GM12865 (cell line): ENCODE measurements around the gene CHRND.

Source experiments
- DNase-seq: peaks from one replicate; pipeline ENCODE4 v3.0.0; 2010; ENCODE audit warnings: low read depth
- H3K4me3 ChIP-seq: 2 replicates; pipeline ENCODE4 v1.5.1; 2011; ENCODE audit warnings: mild to moderate bottlenecking, low read depth, low read length, control low read depth
- TF ChIP-seq, protein P1 (sequence below): IDR thresholded peaks from 2 replicates; pipeline ENCODE4 v1.5.1; 2011; ENCODE audit warnings: low read length, control low read depth, low read depth, inconsistent platforms; ENCODE audit not compliant: insufficient read depth; ENCODE audit errors: missing control alignments

The CHRND gene

GRCh38 chr2:232518844-232519243, 7.1 kb upstream of the CHRND start:
- TF ChIP-seq, protein P1, sequence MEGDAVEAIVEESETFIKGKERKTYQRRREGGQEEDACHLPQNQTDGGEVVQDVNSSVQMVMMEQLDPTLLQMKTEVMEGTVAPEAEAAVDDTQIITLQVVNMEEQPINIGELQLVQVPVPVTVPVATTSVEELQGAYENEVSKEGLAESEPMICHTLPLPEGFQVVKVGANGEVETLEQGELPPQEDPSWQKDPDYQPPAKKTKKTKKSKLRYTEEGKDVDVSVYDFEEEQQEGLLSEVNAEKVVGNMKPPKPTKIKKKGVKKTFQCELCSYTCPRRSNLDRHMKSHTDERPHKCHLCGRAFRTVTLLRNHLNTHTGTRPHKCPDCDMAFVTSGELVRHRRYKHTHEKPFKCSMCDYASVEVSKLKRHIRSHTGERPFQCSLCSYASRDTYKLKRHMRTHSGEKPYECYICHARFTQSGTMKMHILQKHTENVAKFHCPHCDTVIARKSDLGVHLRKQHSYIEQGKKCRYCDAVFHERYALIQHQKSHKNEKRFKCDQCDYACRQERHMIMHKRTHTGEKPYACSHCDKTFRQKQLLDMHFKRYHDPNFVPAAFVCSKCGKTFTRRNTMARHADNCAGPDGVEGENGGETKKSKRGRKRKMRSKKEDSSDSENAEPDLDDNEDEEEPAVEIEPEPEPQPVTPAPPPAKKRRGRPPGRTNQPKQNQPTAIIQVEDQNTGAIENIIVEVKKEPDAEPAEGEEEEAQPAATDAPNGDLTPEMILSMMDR: no peak
- H3K4me3 ChIP-seq: no peak overlapping the region

DNA sequence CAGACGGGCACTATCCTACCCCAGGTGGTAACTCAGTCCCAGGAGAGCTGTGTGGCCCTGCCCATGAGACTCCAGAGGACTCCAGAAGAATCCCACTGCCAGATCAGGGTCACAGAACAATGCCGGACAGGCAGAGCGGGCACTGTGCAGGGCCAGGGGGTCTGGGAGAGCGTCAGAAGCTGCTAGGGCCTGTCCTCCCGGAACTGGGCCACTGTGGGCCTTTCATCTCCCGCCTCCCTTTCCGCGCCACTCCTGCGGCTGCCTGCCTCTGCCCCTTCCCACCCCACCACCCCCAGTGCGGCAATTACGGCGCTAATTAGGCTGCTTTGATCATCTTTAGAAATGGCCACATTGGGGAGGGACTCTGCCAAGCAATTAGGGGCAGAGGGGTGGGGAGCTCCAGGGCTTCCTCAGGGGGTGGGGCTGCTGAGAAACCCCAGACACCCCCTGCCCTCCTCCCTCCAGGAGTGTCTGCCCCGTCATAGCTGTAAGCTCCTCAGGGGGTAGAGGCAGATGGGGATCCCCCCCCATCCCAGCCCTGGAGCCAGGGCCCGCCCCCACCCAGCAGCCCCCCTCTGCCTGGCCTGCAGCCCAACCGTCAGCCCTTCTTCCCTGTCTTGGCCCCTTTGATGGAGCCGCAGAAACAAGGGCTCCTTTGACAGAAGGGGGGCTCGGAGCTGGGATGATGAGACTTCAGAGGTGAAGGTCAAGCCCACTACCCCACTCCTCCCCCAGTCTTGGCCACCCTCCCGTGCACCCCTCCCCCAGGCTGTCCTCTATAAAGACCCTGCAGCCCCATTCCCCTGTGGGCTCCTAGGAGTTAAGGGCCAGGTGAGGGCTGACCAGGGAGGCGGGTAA, 6.2 kb upstream of the CHRND start, which contains the start of gene PRSS56:
TSS of gene PRSS56 (plus strand) at position 808 of the 858 bp plus-strand sequence. CDS start 211 bp downstream, outside the sequence.
- H3K4me3 ChIP-seq: no peak within 1 kb of the TSS
- no peak for DNase-seq
- TF ChIP-seq, protein P1: no peak

More at GRCh38 chr2:232518844-232519243, 7.1 kb upstream of the CHRND start:
- no peak for DNase-seq

GRCh38 chr2:232520489-232520888, 5.5 kb upstream of the CHRND start:
- no peak overlapping the region for H3K4me3 ChIP-seq
- DNase-seq: no peak
- TF ChIP-seq, protein P1: no peak

- no peak for DNase-seq
- no peak overlapping the region for H3K4me3 ChIP-seq
- TF ChIP-seq, protein P1: no peak
Observed at GRCh38 chr2:232521098-232521497, 4.9 kb upstream of the CHRND start.

DNA sequence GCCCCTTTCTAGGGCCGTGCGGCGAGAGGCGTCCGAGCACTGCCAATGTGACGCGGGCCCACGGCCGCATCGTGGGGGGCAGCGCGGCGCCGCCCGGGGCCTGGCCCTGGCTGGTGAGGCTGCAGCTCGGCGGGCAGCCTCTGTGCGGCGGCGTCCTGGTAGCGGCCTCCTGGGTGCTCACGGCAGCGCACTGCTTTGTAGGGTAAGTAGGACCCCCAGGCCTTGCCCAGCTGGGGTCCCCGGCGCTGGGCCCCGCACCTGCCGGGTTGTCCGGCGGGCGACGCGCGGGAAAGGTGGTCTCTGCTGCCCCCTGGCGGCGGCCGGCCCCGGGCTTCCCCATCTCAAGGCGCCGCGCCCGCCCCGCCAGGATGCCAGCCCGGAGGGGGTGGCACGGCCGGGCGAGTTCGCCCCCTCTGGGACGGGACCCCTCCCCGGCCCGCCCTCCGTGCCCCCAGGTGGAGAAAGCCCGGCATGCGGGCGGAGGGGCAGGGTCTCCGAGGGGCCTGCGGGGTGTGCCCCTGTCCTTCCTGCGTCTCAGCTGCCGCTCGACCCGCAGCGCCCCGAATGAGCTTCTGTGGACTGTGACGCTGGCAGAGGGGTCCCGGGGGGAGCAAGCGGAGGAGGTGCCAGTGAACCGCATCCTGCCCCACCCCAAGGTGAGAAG, 3.9 kb upstream of the CHRND start:
- H3K4me3 ChIP-seq: no peak overlapping the region
- TF ChIP-seq, protein P1: peak; percentile 69
- peak; percentile 46 for DNase-seq

DNA sequence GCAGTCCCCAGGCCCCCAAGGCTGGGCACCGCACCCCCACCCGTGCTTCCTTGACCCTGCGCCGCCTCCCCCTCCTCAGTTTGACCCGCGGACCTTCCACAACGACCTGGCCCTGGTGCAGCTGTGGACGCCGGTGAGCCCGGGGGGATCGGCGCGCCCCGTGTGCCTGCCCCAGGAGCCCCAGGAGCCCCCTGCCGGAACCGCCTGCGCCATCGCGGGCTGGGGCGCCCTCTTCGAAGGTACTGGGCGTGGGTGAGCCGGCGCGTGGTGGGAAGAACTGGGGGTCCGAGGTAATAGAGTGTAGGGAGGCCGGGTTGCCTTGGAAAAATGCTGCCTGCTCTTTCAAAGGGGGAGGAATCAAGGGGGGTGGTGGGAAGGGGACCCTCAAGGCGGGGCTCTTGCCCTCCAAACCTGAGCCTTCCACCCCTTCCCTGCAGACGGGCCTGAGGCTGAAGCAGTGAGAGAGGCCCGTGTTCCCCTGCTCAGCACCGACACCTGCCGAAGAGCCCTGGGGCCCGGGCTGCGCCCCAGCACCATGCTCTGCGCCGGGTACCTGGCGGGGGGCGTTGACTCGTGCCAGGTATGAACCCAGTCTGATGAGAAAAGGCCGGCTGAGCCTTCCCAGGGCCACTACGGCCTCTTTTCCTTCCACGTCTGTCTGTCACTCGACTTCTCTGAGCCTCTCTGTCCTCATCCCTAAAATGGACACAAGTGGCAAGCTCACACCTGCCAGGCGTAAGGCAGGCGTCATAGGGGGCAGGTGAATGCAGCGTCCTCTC, 3.1 kb upstream of the CHRND start:
- TF ChIP-seq, protein P1: no peak
- no peak overlapping the region for H3K4me3 ChIP-seq

More for the DNA sequence above, 3.1 kb upstream of the CHRND start:
- DNase-seq: no peak
